Hepatocyte (in vitro differentiated cells): ENCODE measurements around the gene PTPRT.

Experiments
- CTCF ChIP-seq: fragments of 200-600 bp; sonication (generic); IDR thresholded peaks from 2 replicates; pipeline ENCODE4 v1.5.1; 2016; ENCODE audit warnings: antibody characterized with exemption, mild to moderate bottlenecking; ENCODE audit not compliant: poor library complexity
- EZH2 ChIP-seq: fragments of 200-600 bp; sonication (generic); IDR thresholded peaks from 2 replicates; pipeline ENCODE4 v1.6.1; 2016; ENCODE audit warnings: antibody characterized with exemption, mild to moderate bottlenecking, borderline replicate concordance
- EZH2phosphoT487 ChIP-seq: fragments of 200-600 bp; sonication (generic); IDR thresholded peaks from one replicate; pipeline ENCODE4 v1.6.1; 2018; ENCODE audit warnings: antibody characterized with exemption, mild to moderate bottlenecking, low read depth, moderate library complexity; ENCODE audit not compliant: unreplicated experiment, severe bottlenecking

GRCh38 chr20:42604998-42605956, 584.4 kb downstream of the PTPRT start:
- no peak for TF ChIP-seq CTCF
- TF ChIP-seq EZH2phosphoT487 = no peak
- no peak for TF ChIP-seq EZH2
